ENCODE measurements around the gene TNFRSF14. TPM values are rescaled to one million over a fixed set of nuclear protein-coding genes. Genes with fewer than 3 reads are reported as not detected.
A peak's percentile ranks its signal among the peaks of the same experiment; 100 is the strongest.

TNFRSF14 gene
- total RNA-seq, 4 donors from 2014 or later = 35.2 to 43.6 (median 38.3) TPM

GRCh38 chr1:2533365-2533764 lies 22.8 kb upstream of the TNFRSF14 start:
- WGBS, 2 donors = 40 to 60% methylated on average over 11 of the region's 11 CpGs
- no peak overlapping the region for H3K4me3 ChIP-seq (ENCODE audit: low read depth, poor library complexity, severe bottlenecking)
- no peak for TF ChIP-seq POLR2A (IDR thresholded peaks at IDR 0.05)
- TF ChIP-seq, protein P1, sequence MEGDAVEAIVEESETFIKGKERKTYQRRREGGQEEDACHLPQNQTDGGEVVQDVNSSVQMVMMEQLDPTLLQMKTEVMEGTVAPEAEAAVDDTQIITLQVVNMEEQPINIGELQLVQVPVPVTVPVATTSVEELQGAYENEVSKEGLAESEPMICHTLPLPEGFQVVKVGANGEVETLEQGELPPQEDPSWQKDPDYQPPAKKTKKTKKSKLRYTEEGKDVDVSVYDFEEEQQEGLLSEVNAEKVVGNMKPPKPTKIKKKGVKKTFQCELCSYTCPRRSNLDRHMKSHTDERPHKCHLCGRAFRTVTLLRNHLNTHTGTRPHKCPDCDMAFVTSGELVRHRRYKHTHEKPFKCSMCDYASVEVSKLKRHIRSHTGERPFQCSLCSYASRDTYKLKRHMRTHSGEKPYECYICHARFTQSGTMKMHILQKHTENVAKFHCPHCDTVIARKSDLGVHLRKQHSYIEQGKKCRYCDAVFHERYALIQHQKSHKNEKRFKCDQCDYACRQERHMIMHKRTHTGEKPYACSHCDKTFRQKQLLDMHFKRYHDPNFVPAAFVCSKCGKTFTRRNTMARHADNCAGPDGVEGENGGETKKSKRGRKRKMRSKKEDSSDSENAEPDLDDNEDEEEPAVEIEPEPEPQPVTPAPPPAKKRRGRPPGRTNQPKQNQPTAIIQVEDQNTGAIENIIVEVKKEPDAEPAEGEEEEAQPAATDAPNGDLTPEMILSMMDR (IDR thresholded peaks at IDR 0.05) = no peak
- no peak for DNase-seq (ENCODE audit: low spot score in 2 of 2)
- intact Hi-C loops (cut with DNase I; ENCODE audit: low total_unique reads) = no loop called here

DNA sequence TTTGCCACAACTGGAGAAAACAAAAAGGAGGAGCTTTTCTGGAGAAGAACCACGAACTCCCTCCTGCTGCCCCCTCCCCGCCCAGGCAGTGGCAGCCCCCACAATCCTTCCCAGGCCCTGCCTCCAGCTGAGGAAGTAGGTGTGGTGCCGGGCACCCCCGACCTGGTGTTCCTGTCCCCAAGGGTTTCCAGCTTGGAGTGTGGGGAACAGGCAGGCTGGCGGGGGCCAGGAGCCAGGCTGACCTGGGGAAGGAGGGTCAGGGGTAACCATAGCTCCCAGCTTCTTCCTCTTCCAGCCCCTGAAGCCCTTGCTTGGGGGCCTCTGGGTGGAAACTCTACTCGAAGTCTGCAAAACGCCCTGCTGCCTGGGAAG lies 21.9 kb upstream of the TNFRSF14 start:
- DNase-seq (ENCODE audit: low spot score in 2 of 2) = no peak
- 37 to 38% methylated on average over 4 to 7 of the region's 7 CpGs for WGBS, 2 donors
- no peak overlapping the region for H3K4me3 ChIP-seq (ENCODE audit: low read depth, poor library complexity, severe bottlenecking)
- intact Hi-C loops (cut with DNase I; ENCODE audit: low total_unique reads) = no loop called here
- TF ChIP-seq POLR2A (IDR thresholded peaks at IDR 0.05) = no peak

DNA sequence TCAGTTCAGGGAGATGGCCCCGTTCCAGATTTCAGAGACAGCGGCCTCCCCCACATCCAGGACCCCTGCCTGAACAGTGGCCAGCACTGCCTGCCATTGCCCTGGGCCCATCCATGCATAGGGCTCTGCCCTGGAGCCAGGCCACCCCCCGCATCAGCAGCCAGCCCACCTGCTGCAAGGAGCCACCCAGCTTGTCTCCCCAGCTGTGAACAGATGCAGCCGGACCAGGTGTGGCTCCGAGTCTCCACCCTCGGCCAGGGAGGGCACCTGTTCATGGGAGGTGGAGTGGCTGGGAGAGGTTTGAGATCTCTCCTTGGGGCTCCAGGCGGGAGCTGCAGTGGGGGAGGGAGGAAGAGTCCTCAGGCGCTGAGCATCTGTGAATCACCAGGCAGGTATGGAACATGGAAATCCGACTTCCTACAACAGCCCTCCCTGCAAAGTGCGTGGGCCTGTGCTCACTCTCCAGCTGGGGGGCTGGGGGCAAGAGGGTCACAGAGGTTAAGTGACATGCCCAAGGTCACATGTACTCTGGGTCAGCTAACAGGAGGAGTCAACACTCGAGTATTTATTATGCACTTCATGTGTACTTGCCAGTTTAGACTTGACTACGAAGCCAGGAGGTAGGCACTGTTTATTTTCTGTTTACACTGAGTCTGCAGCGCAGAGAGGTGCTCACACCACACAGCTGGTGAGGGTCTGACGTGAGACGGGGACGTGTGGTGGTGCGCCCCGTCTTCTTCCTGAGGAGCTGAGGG lies 21.3 kb upstream of the TNFRSF14 start:
- intact Hi-C loops (cut with DNase I; ENCODE audit: low total_unique reads) = no loop called here
- DNase-seq (ENCODE audit: low spot score in 2 of 2) = peak in 1 of 2 donors; percentile 41
- no peak for TF ChIP-seq POLR2A (IDR thresholded peaks at IDR 0.05)
- TF ChIP-seq, protein P1 (IDR thresholded peaks at IDR 0.05) = no peak
- 31 to 58% methylated on average over 16 to 18 of the region's 18 CpGs for WGBS, 2 donors
- H3K4me3 ChIP-seq (ENCODE audit: low read depth, poor library complexity, severe bottlenecking) = no peak overlapping the region

- no peak overlapping the region for H3K4me3 ChIP-seq (ENCODE audit: low read depth, poor library complexity, severe bottlenecking)
- WGBS, 2 donors = 49 to 63% methylated on average over 12 to 22 of the region's 27 CpGs
- intact Hi-C loops (cut with DNase I; ENCODE audit: low total_unique reads) = no loop called here
- no peak for TF ChIP-seq POLR2A (IDR thresholded peaks at IDR 0.05)
- TF ChIP-seq, protein P1 (IDR thresholded peaks at IDR 0.05) = no peak
- no peak for DNase-seq (ENCODE audit: low spot score in 2 of 2)
Measured at GRCh38 chr1:2535455-2535854, 20.7 kb upstream of the TNFRSF14 start.

DNA sequence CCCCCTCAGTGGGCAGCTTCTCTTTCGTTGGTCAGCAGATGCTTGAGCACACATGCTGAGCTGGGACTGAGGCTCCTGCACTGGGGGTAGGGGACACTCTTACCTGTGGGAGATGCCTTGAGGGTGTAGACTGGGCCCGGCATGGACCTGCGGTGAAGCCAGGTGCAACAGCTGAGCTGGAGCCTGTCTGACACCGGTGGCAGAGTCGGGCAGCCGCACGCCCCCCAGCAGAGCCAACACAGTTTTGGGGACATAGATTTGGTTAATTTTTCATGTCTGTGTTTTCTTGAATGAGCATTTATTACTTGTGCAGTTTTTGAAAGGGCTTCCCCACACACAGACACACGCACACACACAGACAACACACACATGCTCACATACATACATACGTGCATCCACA lies 20.2 kb upstream of the TNFRSF14 start:
- H3K4me3 ChIP-seq (ENCODE audit: low read depth, poor library complexity, severe bottlenecking) = no peak overlapping the region
- DNase-seq (ENCODE audit: low spot score in 2 of 2) = no peak
- TF ChIP-seq POLR2A (IDR thresholded peaks at IDR 0.05) = no peak
- TF ChIP-seq, protein P1 (IDR thresholded peaks at IDR 0.05) = no peak
- WGBS, 2 donors = 65 to 80% methylated on average over 6 to 9 of the region's 9 CpGs
- intact Hi-C loops (cut with DNase I; ENCODE audit: low total_unique reads) = no loop called here

DNA sequence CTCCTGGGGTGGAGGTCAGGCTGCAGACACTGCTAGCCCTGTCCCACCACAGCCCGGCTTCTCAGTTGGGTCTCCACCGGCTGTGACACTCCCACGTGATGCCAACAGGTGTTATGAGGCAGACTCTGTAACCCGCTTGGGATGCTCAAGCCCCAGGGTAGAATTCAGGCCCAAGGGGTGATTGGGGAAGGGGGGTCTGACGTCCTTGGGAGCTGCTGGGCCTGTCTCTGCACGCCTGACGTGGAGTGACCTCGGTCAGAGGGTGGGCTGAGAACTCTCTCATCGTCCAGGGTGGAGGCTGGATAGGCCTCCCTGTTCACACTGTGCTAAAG lies 18.4 kb upstream of the TNFRSF14 start:
- no peak overlapping the region for H3K4me3 ChIP-seq (ENCODE audit: low read depth, poor library complexity, severe bottlenecking)
- WGBS, 2 donors = 62 to 82% methylated on average over 4 to 9 of the region's 9 CpGs
- intact Hi-C loops (cut with DNase I; ENCODE audit: low total_unique reads) = no loop called here
- TF ChIP-seq, protein P1 (IDR thresholded peaks at IDR 0.05) = no peak
- no peak for TF ChIP-seq POLR2A (IDR thresholded peaks at IDR 0.05)
- no peak for DNase-seq (ENCODE audit: low spot score in 2 of 2)

Data from lower leg skin (tissue), 4 donors.